ENCODE measurements around the gene BST1.
"Not testable (repeated sequence)": the region's sequence is repeated elsewhere in the genome, so short reads cannot be mapped to it uniquely, and the experiment has no call there.

The BST1 gene

GRCh38 chr4:15712214-15712613, 9.3 kb downstream of the BST1 start:
- DNase-seq (ENCODE audit: low read depth) = no peak

DNA sequence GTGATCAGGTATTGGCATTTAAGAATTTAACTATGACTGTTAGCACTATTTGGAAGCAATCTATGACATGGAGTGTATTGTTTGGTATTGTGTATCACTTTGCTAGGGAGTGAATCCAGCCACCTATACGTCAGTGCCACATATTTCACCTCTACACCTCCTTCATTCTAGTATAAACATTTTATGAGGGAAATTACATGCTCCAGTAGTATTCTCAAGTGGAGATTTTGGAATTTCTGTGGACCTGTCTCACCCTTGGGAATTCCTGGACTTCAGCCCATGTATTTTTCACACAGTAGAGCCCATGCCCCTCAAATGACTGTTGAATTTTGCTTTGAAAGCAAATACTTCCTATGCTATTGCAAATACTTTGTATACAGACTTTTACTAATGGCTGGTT, 11.3 kb downstream of the BST1 start:
- no peak for DNase-seq (ENCODE audit: low read depth)

- no peak for DNase-seq (ENCODE audit: low read depth)
These were observed 12.0 kb downstream of the BST1 start for GRCh38 chr4:15714646-15715435.

- DNase-seq (ENCODE audit: low read depth) = no peak
These were observed 13.2 kb downstream of the BST1 start for GRCh38 chr4:15716115-15716514.

DNA sequence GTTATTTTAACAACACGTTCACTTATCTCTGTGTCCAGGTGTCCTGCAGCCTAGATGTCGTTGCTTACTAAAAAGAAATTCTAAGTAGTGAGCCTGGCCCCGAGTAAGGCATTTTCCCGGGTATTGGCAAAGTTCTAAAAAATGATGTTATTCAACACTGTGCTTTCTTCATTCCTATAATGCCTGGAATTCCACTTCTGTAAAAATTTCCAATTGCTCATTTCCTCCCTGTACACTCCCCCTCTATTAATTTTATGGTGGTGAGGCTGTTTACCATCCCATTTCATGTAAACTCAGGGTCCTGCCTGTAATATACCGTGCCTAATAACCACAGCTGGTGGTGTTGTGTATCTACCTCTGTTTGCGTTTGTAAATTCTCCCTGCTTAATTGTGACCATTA, 14.2 kb downstream of the BST1 start:
- DNase-seq (ENCODE audit: low read depth) = no peak

GRCh38 chr4:15717657-15718416, 15.0 kb downstream of the BST1 start:
- DNase-seq (ENCODE audit: low read depth) = no peak

GRCh38 chr4:15718465-15718864, 15.6 kb downstream of the BST1 start:
- no peak for DNase-seq (ENCODE audit: low read depth)

DNA sequence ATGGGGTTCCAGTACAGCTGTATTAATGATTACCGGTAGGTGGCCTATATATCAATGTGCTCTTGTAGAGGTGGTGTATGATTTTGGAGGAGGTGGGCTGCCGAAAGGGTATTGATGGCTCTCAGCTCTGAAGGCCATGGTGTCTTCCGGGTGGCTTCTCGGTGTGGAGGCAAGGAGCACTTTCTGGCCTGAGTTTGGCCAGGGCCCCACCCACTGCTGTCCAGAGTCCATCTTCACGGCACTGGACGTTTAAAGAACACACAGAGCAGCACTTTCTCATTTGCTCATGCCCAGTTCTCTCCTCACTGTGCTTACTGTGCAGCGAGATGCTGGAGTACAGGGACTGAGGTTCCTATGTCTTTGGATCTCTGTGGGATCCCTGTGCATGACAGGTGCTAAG, 16.1 kb downstream of the BST1 start:
- no peak for DNase-seq (ENCODE audit: low read depth)

GRCh38 chr4:15719506-15719905, 16.6 kb downstream of the BST1 start:
- no peak for DNase-seq (ENCODE audit: low read depth)

GRCh38 chr4:15720851-15721250, 18.0 kb downstream of the BST1 start:
- DNase-seq (ENCODE audit: low read depth) = no peak

- no peak for DNase-seq (ENCODE audit: low read depth)
These were observed 22.7 kb downstream of the BST1 start for GRCh38 chr4:15725608-15726007.

DNA sequence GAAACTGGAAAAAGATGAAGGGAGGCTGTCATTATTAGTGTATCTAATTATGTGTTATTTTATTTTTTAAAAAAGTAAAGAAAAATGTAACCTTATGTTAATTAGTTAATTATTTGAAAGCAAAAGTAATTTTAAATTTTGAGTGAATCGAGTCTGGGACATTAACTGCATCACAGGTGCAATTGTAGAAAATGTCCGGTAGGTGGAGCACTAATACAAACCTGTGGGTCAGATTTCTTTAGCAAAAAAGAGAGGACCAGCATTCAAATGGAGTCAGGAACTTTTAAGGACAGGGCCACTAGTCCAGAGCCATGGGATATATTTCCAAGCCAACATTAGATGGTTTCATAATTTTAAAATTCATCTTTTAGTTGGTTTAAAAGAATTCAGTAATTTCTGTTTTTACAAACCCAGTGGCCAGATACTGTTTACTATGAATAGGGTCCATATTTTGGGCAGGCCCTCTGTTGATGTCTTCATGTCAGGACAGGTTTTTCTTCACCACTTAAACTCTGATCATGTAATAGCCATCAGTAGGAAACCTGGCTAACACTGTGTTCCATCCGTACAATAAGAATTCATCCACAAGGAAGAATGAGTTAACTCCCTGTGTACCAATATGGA, 27.2 kb downstream of the BST1 start:
- DNase-seq (ENCODE audit: low read depth) = no peak

- DNase-seq (ENCODE audit: low read depth) = not testable (repeated sequence)
These were observed 30.2 kb downstream of the BST1 start for GRCh38 chr4:15733061-15733460.

DNA sequence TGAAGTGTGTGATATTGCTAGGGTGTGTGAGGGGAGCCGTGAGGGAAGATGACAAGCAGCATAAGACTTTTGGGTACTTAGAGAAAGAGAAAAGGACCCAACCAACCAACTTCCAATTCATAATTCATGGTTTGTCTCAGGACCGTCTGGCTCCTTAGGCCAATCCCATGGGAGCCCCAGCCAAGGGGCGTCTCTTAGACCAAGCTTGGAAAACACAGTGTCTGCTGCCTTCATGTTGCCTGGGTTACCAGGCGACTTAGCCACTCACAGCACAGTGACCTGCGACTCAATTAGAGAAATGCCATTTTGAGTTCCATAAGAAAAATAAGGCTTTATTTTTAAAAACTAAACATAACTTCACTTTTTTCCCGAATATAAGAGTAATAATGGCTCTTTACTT, 32.7 kb downstream of the BST1 start:
- no peak for DNase-seq (ENCODE audit: low read depth)

DNA sequence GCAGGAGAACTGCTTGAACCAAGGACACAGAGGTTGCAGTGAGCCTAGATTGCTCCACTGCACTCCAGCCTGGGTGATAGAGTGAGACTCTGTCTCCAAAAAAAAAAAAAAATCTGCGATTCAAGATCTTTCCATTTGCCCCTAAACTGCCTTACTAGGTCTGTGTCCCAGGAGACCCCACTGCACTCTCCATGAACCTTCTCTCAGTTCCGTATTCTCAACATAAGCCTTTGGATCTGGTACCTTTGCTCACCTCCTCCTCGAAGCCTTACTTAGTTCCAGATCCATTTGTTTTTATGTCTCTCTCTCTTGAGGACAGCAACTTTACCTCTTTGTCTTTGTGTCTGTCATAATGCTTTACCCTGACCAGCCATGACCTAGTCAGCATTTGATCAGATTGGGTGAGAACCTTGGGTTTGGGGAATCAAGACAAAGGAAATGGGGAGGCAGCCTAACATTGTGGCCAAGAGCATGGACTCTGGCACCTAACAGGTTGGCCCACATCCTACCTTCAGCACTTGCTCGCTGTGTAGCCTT, 33.7 kb downstream of the BST1 start:
- no peak for DNase-seq (ENCODE audit: low read depth)

DNA sequence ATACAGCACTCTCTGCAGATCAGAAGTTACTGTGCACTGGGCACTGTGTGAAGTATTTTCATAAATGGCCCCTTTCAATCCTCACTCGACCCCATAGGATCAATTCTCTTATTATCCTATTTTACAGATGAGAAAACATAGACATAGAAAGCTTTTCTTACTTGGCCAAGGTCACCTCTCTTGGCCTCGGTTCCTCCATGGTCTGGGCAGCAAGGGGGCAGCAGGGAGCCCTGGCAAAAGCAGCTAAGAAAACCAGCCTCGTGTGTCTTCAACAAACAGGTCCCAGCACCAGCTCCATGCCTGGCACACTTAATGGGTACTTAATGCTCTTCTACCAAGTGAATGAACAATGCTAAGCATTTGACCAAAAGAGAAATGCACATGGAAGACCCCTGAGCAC, 34.4 kb downstream of the BST1 start:
- no peak for DNase-seq (ENCODE audit: low read depth)

GRCh38 chr4:15738877-15739276, 36.0 kb downstream of the BST1 start:
- DNase-seq (ENCODE audit: low read depth) = no peak

GRCh38 chr4:15740764-15741404, 38.0 kb downstream of the BST1 start:
- no peak for DNase-seq (ENCODE audit: low read depth)

GRCh38 chr4:15742083-15742582, 39.3 kb downstream of the BST1 start:
- no peak for DNase-seq (ENCODE audit: low read depth)

DNA sequence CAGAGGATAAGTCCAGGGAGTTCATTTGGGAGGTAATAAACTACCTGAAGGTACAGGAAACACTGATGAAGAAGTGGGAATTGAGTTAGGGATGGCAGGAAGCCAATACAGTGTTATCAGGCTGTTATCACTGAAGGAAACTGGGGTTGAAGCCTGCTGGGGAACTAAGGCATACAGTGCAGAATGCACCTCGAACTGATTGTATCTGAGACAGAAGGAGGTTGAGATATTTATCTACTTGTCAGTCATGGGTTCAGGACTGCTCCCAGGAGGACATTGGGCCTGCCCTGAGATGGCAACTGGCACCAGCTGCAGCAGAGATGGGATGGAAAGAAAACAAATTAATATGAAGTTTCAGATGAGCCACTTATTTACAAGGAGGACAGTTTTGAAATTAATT, 39.8 kb downstream of the BST1 start:
- DNase-seq (ENCODE audit: low read depth) = no peak

GRCh38 chr4:15744016-15744545, 41.2 kb downstream of the BST1 start:
- DNase-seq (ENCODE audit: low read depth) = no peak

DNA sequence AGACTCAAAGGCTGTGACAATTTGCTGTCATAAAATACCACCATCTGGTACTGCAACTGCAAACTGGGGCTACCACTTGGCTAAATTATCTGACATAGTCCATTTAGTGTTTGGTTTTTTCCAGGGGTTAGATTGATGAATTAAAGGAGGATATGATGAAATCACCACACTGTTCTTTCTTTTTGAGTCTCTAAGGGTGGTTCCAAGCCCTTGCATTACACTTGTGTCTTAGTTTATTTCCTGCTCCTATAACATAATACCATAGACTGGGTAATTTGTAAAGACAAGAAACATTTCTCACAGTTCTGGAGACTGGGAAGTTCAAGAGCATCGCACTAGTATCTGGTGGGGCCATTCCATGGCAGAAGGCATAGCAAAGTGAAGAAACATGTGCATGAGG, 43.2 kb downstream of the BST1 start:
- no peak for DNase-seq (ENCODE audit: low read depth)

All from stromal cell of bone marrow (primary cell).